OCI-LY3 (cell line): ENCODE results near the gene GPRIN2.
"Not testable (repeated sequence)": the region's sequence is repeated elsewhere in the genome, so short reads cannot be mapped to it uniquely, and the experiment has no call there.

Experiments used
- H2AFZ ChIP-seq: fragments of 200-600, 300-600 bp; shearing (Covaris generic); 2 replicates; pipeline ENCODE4 v1.6.0; 2014; ENCODE audit warnings: antibody characterized with exemption, low read depth, low read length
- H3K27ac ChIP-seq: fragments of 200-600, 300-600 bp; sonication (generic); 2 replicates; pipeline ENCODE4 v1.5.1; 2014; ENCODE audit warnings: mild to moderate bottlenecking, low read length, moderate library complexity, mixed read lengths
- H3K27me3 ChIP-seq: fragments of 200-600, 300-600 bp; sonication (generic); 2 replicates; pipeline ENCODE4 v1.6.1; 2014; ENCODE audit warnings: low read depth, low read length, mixed read lengths
- H3K36me3 ChIP-seq: fragments of 200-600, 300-600 bp; sonication (generic); replicated peaks from 2 replicates; pipeline ENCODE3; 2014; ENCODE audit warnings: low read depth, low read length, mixed read lengths
- H3K4me1 ChIP-seq: fragments of 300-600, 200-600 bp; sonication (generic); 2 replicates; pipeline ENCODE4 v1.6.1; 2014; ENCODE audit warnings: low read length, mixed read lengths
- H3K4me2 ChIP-seq: fragments of 200-600, 300-600 bp; sonication (generic); 2 replicates; pipeline ENCODE4 v1.6.1; 2014; ENCODE audit warnings: low read length, mixed read lengths
- H3K4me3 ChIP-seq: fragments of 300-600, 200-600 bp; sonication (generic); 2 replicates; pipeline ENCODE4 v1.5.1; 2014; ENCODE audit warnings: antibody characterized with exemption, mild to moderate bottlenecking, low read length, moderate library complexity
- H3K79me2 ChIP-seq: fragments of 300-600, 200-600 bp; shearing (Covaris generic); 2 replicates; pipeline ENCODE4 v1.6.1; 2014; ENCODE audit warnings: mild to moderate bottlenecking, low read length, mixed read lengths
- H3K9ac ChIP-seq: fragments of 300-600, 200-600 bp; shearing (Covaris generic); 2 replicates; pipeline ENCODE4 v1.6.0; 2014; ENCODE audit warnings: mild to moderate bottlenecking, low read length, moderate library complexity
- H3K9me3 ChIP-seq: fragments of 200-600, 300-600 bp; shearing (Covaris generic); 2 replicates; pipeline ENCODE4 v1.6.1; 2014; ENCODE audit warnings: low read length, mixed read lengths; ENCODE audit not compliant: insufficient read depth
- H4K20me1 ChIP-seq: fragments of 200-600, 300-600 bp; sonication (generic); 2 replicates; pipeline ENCODE4 v1.6.1; 2016; ENCODE audit warnings: low read length, mixed read lengths; ENCODE audit not compliant: insufficient read depth
- CTCF ChIP-seq: fragments of 200-600, 300-600 bp; sonication (generic); IDR thresholded peaks from 2 replicates; pipeline ENCODE4 v1.5.1; 2014; ENCODE audit warnings: antibody characterized with exemption, low read length, low read depth
- EZH2phosphoT487 ChIP-seq: fragments of 200-600 bp; shearing (Covaris generic); IDR thresholded peaks from 2 replicates; pipeline ENCODE4 v1.6.1; 2018; ENCODE audit warnings: antibody characterized with exemption, mixed run types, low read depth

Gene GPRIN2

GRCh38 chr10:46534828-46535524, 21.5 kb downstream of the GPRIN2 start:
- H3K9me3 ChIP-seq: no peaks in the 10 kb centered on the region
- H3K27me3 ChIP-seq: peaks cover 29% of the 10 kb centered on the region
- no peaks in the 10 kb centered on the region for H3K79me2 ChIP-seq
- H3K9ac ChIP-seq: no peak overlapping the region
- no peak overlapping the region for H3K4me2 ChIP-seq
- H3K36me3 ChIP-seq: no peaks in the 10 kb centered on the region
- no peaks in the 10 kb centered on the region for H3K4me1 ChIP-seq
- TF ChIP-seq EZH2phosphoT487: no peak
- H3K27ac ChIP-seq: no peak overlapping the region
- H2AFZ ChIP-seq: no peak overlapping the region
- no peak overlapping the region for H3K4me3 ChIP-seq
- no peaks in the 10 kb centered on the region for H4K20me1 ChIP-seq

GRCh38 chr10:46532256-46532655, 24.2 kb downstream of the GPRIN2 start:
- H3K4me3 ChIP-seq, H3K4me1 ChIP-seq, H3K4me2 ChIP-seq, H3K9me3 ChIP-seq, H2AFZ ChIP-seq, H3K36me3 ChIP-seq, H3K27ac ChIP-seq, H4K20me1 ChIP-seq, H3K79me2 ChIP-seq, H3K9ac ChIP-seq: not testable (repeated sequence)
- peaks cover 11% of the 10 kb centered on the region; the same call in 1 of the 2 replicates for H3K27me3 ChIP-seq

- Histone ChIP-seq H3K36me3 (no peaks in the 10 kb centered on the region), H3K9me3 (peaks cover 5% of the 10 kb centered on the region; the same call in 1 of the 2 replicates), H3K4me3 (no peak overlapping the region), H3K9ac (no peak overlapping the region), H3K27ac (no peak overlapping the region), H2AFZ (no peak overlapping the region), H3K79me2 (no peaks in the 10 kb centered on the region), H3K27me3 (no peaks in the 10 kb centered on the region), H3K4me1 (no peaks in the 10 kb centered on the region), H4K20me1 (no peaks in the 10 kb centered on the region), H3K4me2 (no peak overlapping the region)
- TF ChIP-seq EZH2phosphoT487: no peak
- no peak for TF ChIP-seq CTCF
Observed at GRCh38 chr10:46530249-46531186, 25.9 kb downstream of the GPRIN2 start.

GRCh38 chr10:46529742-46530141, 26.7 kb downstream of the GPRIN2 start:
- H3K4me1 ChIP-seq, H4K20me1 ChIP-seq, H3K27ac ChIP-seq, H2AFZ ChIP-seq, H3K4me3 ChIP-seq, H3K27me3 ChIP-seq, H3K79me2 ChIP-seq, H3K9ac ChIP-seq, H3K36me3 ChIP-seq, H3K4me2 ChIP-seq, H3K9me3 ChIP-seq: not testable (repeated sequence)

GRCh38 chr10:46528675-46529615, 27.5 kb downstream of the GPRIN2 start:
- TF ChIP-seq EZH2phosphoT487: no peak
- TF ChIP-seq CTCF: no peak
- Histone ChIP-seq H4K20me1 (no peaks in the 10 kb centered on the region), H3K9me3 (peaks cover 5% of the 10 kb centered on the region; the same call in 1 of the 2 replicates), H3K9ac (no peak overlapping the region), H3K27ac (no peak overlapping the region), H3K27me3 (no peaks in the 10 kb centered on the region), H2AFZ (no peak overlapping the region), H3K79me2 (no peaks in the 10 kb centered on the region), H3K4me1 (no peaks in the 10 kb centered on the region), H3K36me3 (no peaks in the 10 kb centered on the region), H3K4me3 (no peak overlapping the region), H3K4me2 (no peak overlapping the region)
